HepG2 (cell line): Measurements from ENCODE around the gene CPSF4. TPM values are rescaled to one million over a fixed set of nuclear protein-coding genes. Genes with fewer than 3 reads are reported as not detected.

Experiments used
- ATAC-seq: fragments of 200-7000 bp; cut with Tn5 transposase; 3 replicates; pipeline ENCODE4 v1.9.1; 2020; ENCODE audit warnings: mild to moderate bottlenecking, moderate library complexity
- Bru-seq: library from RNA; stranded (reverse); fragments of 400-500 nt; gene quantifications from one replicate; lab custom pipeline; 2021; lab: Mats Ljungman, UMichigan
- BruChase-seq, 2 experiments: library from RNA; stranded (reverse); fragments of 400-500 nt; gene quantifications; one replicate each; lab custom pipeline; 2021; lab: Mats Ljungman, UMichigan
- BruUV-seq: library from RNA; stranded (reverse); fragments of 400-500 nt; replicated peaks from 2 replicates; lab custom pipeline; 2021; lab: Mats Ljungman, UMichigan
- CTCF ChIA-PET: fragments of 300-600 bp; formaldehyde crosslinking; extraction: SDS; loops from one replicate; lab custom pipeline; 2021; ENCODE audit warnings: low total read pairs, inconsistent platforms, low intra/inter-chr PET ratio; lab: Yijun Ruan, JAX
- POLR2A ChIA-PET: fragments of 350-600 bp; sonication (Branson Sonifier 250); formaldehyde crosslinking; loops from one replicate; lab custom pipeline; 2020; ENCODE audit warnings: antibody characterized with exemption, inconsistent platforms; lab: Yijun Ruan, JAX
- DNase-seq: peaks from one replicate; pipeline ENCODE4 v3.0.0-alpha.2; 2015; ENCODE audit warnings: low spot score
- FAIRE-seq: peaks from 3 replicates; lab custom pipeline; 2011; peaks lifted over from hg19 to GRCh38; lab: Jason Lieb, UNC
- H2AFZ ChIP-seq: one replicate; pipeline ENCODE4 v1.6.1; 2011; ENCODE audit warnings: low read length, inconsistent platforms
- H3K27ac ChIP-seq: fragments of 300-600 bp; 3 replicates; pipeline ENCODE4 v1.8.0; 2011; ENCODE audit warnings: mixed run types, mild to moderate bottlenecking, mixed read lengths, low read length, inconsistent platforms; ENCODE audit not compliant: insufficient read depth; ENCODE audit errors: extremely low read length
- H3K27me3 ChIP-seq, 2 experiments: fragments of 200-600 bp in 1 of 2; 2 replicates in 1 of 2; 3 replicates in 1 of 2; pipeline versions ENCODE4 v1.6.0 to v1.8.0; 2011; ENCODE audit warnings: low read length in 2 of 2, mild to moderate bottlenecking in 2 of 2, moderate library complexity in 2 of 2, inconsistent platforms in 1 of 2; ENCODE audit not compliant: insufficient read depth in 2 of 2, control insufficient read depth in 1 of 2
- H3K36me3 ChIP-seq, 2 experiments: fragments of 200-600 bp in 1 of 2; replicated peaks in 1 of 2; 2 replicates in 1 of 2; 3 replicates in 1 of 2; pipeline versions ENCODE4 v1.5.1 to v1.8.0; 2011; ENCODE audit warnings: low read length in 2 of 2, inconsistent platforms in 1 of 2; ENCODE audit not compliant: insufficient read depth in 2 of 2, control insufficient read depth in 1 of 2
- H3K4me1 ChIP-seq: 2 replicates; pipeline ENCODE4 v1.5.1; 2012; ENCODE audit warnings: low read length, inconsistent platforms; ENCODE audit not compliant: insufficient read depth
- H3K4me2 ChIP-seq: 2 replicates; pipeline ENCODE4 v1.6.0; 2011; ENCODE audit warnings: low read depth, low read length, inconsistent platforms
- H3K4me3 ChIP-seq, 3 experiments: fragments of 200-600 bp in 1 of 3; sonication (generic), shearing (Covaris generic) in 1 of 3; replicated peaks in 1 of 3; 2 replicates each; pipeline ENCODE4 v1.5.1; 2011 to 2016; ENCODE audit warnings: low read length in 3 of 3, inconsistent platforms in 2 of 3, low read depth in 2 of 3, mild to moderate bottlenecking in 2 of 3, control low read depth in 1 of 3, mixed read lengths in 1 of 3; ENCODE audit not compliant: insufficient read depth in 1 of 3
- H3K79me2 ChIP-seq: one replicate; pipeline ENCODE4 v1.6.1; 2011; ENCODE audit warnings: low read length, inconsistent platforms; ENCODE audit not compliant: insufficient read depth
- H3K9ac ChIP-seq: 2 replicates; pipeline ENCODE4 v1.6.0; 2011; ENCODE audit warnings: mild to moderate bottlenecking, low read depth, low read length, inconsistent platforms; ENCODE audit not compliant: insufficient read depth
- H3K9me3 ChIP-seq: 2 replicates; pipeline ENCODE4 v1.5.1; 2012; ENCODE audit warnings: mild to moderate bottlenecking, low read length
- H4K20me1 ChIP-seq: 2 replicates; pipeline ENCODE4 v1.6.0; 2011; ENCODE audit warnings: inconsistent platforms, mild to moderate bottlenecking, low read length, moderate library complexity; ENCODE audit not compliant: insufficient read depth
- MBNL3 ChIP-seq: fragments of 250-450 bp; sonication (Bioruptor Pico); conservative IDR thresholded peaks from 2 replicates; pipeline ENCODE4 v1.8.0; 2022; ENCODE audit warnings: mild to moderate bottlenecking, inconsistent platforms
- NFIC ChIP-seq: IDR thresholded peaks from 2 replicates; pipeline ENCODE4 v1.6.1; 2012; ENCODE audit warnings: mild to moderate bottlenecking, low read length, inconsistent platforms
- WGBS: methylation state at CpG from one replicate; pipeline ENCODE4 v1.1.6; 2017; ENCODE audit warnings: low lambda C conversion rate; 5-methylcytosine and 5-hydroxymethylcytosine counted together
- in situ Hi-C: cut with HindIII; loops from 2 replicates; pipeline ENCODE4 v1.10.0; 2017; ENCODE audit warnings: low pct_unique_long_range_greater_than_20kb; ENCODE audit not compliant: extremely low pct_ligation_motif_present
- intact Hi-C: fragments of 100-400 bp; cut with micrococcal nuclease; formaldehyde crosslinking; loops from one replicate; pipeline ENCODE4 v1.10.0; 2022; ENCODE audit not compliant: unreplicated experiment
- long read RNA-seq, 2 experiments: library from RNA in 1 of 2; library from polyadenylated mRNA in 1 of 2; stranded (forward) in 1 of 2; unstranded in 1 of 2; transcript quantifications; one replicate each; pipeline ENCODE4 v2.0.0, GENCODE V29; 2019 to 2022
- polyA minus RNA-seq, 3 experiments: library from RNA; depleted of rRNA, polyadenylated mRNA; stranded (reverse); fragments of >200 nt; gene quantifications; 2 replicates each; pipeline ENCODE4 v1.2.3, GENCODE V29; 2011; ENCODE audit warnings: low replicate concordance in 1 of 3
- polyA plus RNA-seq, 8 experiments: library from polyadenylated mRNA; depleted of rRNA in 3 of 8; stranded (reverse) in 7 of 8; unstranded in 1 of 8; fragments of >200 nt; fragmentation: Illumina TruSeq in 4 of 8; extraction: Trizol in 4 of 8; gene quantifications; 2 replicates each; pipeline versions ENCODE4 v1.2.1 to v1.2.3, GENCODE V29; 2011 to 2016; ENCODE audit warnings: low read depth in 4 of 8, missing spikeins in 1 of 8, mixed read lengths in 1 of 8; ENCODE audit not compliant: insufficient read depth in 1 of 8
- total RNA-seq, 5 experiments: library from RNA; depleted of rRNA; stranded (reverse); fragments of >200 nt; fragmentation: Illumina TruSeq; extraction: Trizol; gene quantifications; 2 replicates each; pipeline ENCODE4 v1.2.3, GENCODE V29; 2016; ENCODE audit warnings: low read depth in 1 of 5
- TF ChIP-seq, protein P1 (sequence below): sonication (generic); formaldehyde crosslinking; IDR thresholded peaks from one replicate; pipeline ENCODE4 v1.5.1; 2020; ENCODE audit warnings: mild to moderate bottlenecking, missing genetic modification reagents; ENCODE audit errors: not compliant biosample characterization

CPSF4 gene
- total RNA-seq (2016; rRNA removed; fragmentation: Illumina TruSeq; extraction: Trizol) (44.4 and 49.6 TPM in 2 replicates), polyA plus RNA-seq (2011; rRNA removed) (34.1 and 46.9 TPM in 2 replicates), polyA minus RNA-seq (2011; rRNA and poly(A)+ RNA removed; ENCODE audit: low replicate concordance) (50.0 and 95.3 TPM in 2 replicates), Bru-seq, nascent RNA (percentile 69 among the genes with signal in this experiment), BruChase-seq, experiment 1, labeled RNA remaining after a 6-hour chase (percentile 72 among the genes with signal in this experiment), BruChase-seq, experiment 2, labeled RNA remaining after a 2-hour chase (percentile 78 among the genes with signal in this experiment)
- 49.0 and 53.5 TPM in 2 replicates for total RNA-seq (2016; cell fraction: cytosol; rRNA removed; fragmentation: Illumina TruSeq; extraction: Trizol; ENCODE audit: low read depth)
- total RNA-seq (2016; cell fraction: insoluble cytoplasmic fraction; rRNA removed; fragmentation: Illumina TruSeq; extraction: Trizol), result 45.9 and 53.1 TPM in 2 replicates
- total RNA-seq (2016; cell fraction: membrane; rRNA removed; fragmentation: Illumina TruSeq; extraction: Trizol), result 79.7 and 79.9 TPM in 2 replicates
- 37.5 and 41.5 TPM in 2 replicates for total RNA-seq (2016; cell fraction: nucleus; rRNA removed; fragmentation: Illumina TruSeq; extraction: Trizol)
- 25.3 and 33.9 TPM in 2 replicates for polyA plus RNA-seq (2011; cell fraction: cytosol; rRNA removed)
- polyA plus RNA-seq (2011; cell fraction: nucleus; rRNA removed), result 91.4 and 98.3 TPM in 2 replicates
- 20.7 and 21.6 TPM in 2 replicates for polyA plus RNA-seq (2012)
- 59.8 and 60.5 TPM in 2 replicates for polyA plus RNA-seq (2016; cell fraction: cytosol; fragmentation: Illumina TruSeq; extraction: Trizol; ENCODE audit: low read depth)
- 48.9 and 50.6 TPM in 2 replicates for polyA plus RNA-seq (2016; cell fraction: insoluble cytoplasmic fraction; fragmentation: Illumina TruSeq; extraction: Trizol; ENCODE audit: low read depth)
- polyA plus RNA-seq (2016; cell fraction: membrane; fragmentation: Illumina TruSeq; extraction: Trizol; ENCODE audit: low read depth), result 72.4 and 75.2 TPM in 2 replicates
- 101 and 102 TPM in 2 replicates for polyA plus RNA-seq (2016; cell fraction: nucleus; fragmentation: Illumina TruSeq; extraction: Trizol; ENCODE audit: insufficient read depth, low read depth)
- 12.8 and 13.5 TPM in 2 replicates for polyA minus RNA-seq (2011; cell fraction: cytosol; rRNA and poly(A)+ RNA removed)
- 36.1 and 37.3 TPM in 2 replicates for polyA minus RNA-seq (2011; cell fraction: nucleus; rRNA and poly(A)+ RNA removed)
- long read RNA-seq, experiment 1, transcript CPSF4-204 (8 exons, 1,738 nt), result major isoform, 6 of 25 reads
- long read RNA-seq, experiment 1, transcript CPSF4-201 (8 exons, 1,691 nt), result minor isoform, 5 of 25 reads
- long read RNA-seq, experiment 1, partial matches to known transcripts, result 3 of 25 reads
- long read RNA-seq, experiment 1, other reads (novel, unspliced or antisense), result 8 of 25 reads
- long read RNA-seq, experiment 2, transcript CPSF4-204 (8 exons, 1,738 nt), result major isoform, 28 of 80 reads
- long read RNA-seq, experiment 2, transcript CPSF4-201 (8 exons, 1,691 nt), result minor isoform, 13 of 80 reads
- long read RNA-seq, experiment 2, partial matches to known transcripts, result 20 of 80 reads
- long read RNA-seq, experiment 2, other reads (novel, unspliced or antisense), result 14 of 80 reads

DNA sequence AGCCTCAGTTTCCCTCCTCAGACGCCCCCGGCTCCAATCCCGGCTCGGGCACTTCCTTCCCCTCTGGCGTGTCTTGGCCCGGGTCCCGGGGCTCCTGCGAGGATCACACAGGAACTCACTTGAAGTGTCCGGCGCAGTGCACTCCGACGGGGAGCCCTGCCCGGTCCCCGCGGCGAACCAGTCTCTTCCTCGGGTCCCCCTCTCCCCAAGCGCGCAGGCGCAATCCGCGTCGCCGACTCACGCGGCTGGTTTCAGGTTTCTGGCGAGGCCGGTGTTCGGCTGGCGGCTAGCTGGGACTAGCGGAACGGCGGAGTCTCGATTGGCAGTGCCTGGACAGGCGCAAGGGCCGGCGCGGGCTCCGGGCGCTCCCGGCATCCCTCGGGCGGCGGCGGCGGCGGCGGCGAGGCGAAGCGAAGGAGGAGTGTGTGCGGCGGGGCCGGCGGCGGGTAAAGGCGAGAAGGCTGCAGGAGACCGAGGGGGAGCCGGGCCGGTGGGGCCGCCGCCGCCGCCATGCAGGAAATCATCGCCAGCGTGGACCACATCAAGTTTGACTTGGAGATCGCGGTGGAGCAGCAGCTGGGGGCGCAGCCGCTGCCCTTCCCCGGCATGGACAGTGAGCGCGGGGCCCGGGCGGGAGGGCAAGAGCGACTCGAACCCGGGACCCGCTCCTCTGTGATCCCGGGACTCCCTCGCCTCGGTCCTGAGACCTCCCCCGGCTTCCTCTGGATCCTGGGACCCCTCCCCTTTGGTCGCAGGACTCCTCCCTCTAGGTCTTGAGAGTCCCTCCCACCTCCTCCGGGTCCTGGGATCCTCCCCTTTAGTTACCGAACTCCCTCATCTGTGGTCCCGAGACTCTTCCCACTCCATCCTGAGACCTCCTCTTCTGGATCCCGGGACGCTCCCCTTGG is at the start of gene CPSF4, which contains the start of gene PTCD1:
Gene CPSF4 (plus strand): TSS at position 371 of the 908 bp plus-strand sequence. CDS start 140 bp downstream, at position 511.
Gene PTCD1 (minus strand): TSS at position 226 of the 908 bp plus-strand sequence. CDS start 3,556 bp downstream, outside the sequence.
- ATAC-seq (peak; percentile 96), FAIRE-seq (peak; percentile 80), DNase-seq (peak; percentile 90)
- intact Hi-C loops, result no loop called here
- Histone ChIP-seq H3K9me3 (no peaks in the 10 kb centered on the region), H3K36me3 (peaks cover 2 to 21% of the 10 kb centered on the region in 2 experiments; a peak in 3 of 5 replicates), H3K9ac (peak within 1 kb of the TSS; percentile 93), H3K4me3 (peak within 1 kb of the TSS; percentile 79 to 100 (median 100)), H4K20me1 (0 out of 2 replicates have a peak, but pooled peaks cover 6% of the 10 kb centered on the region), H3K27me3 (peaks cover 0 to 3% of the 10 kb centered on the region in 2 experiments; a peak in 1 of 5 replicates), H3K27ac (peak within 1 kb of the TSS; percentile 79), H3K79me2 (peaks cover 33% of the 10 kb centered on the region), H2AFZ (no peak within 1 kb of the TSS), H3K4me2 (peak within 1 kb of the TSS; percentile 94), H3K4me1 (peaks cover 28% of the 10 kb centered on the region)
- in situ Hi-C loops, result no loop called here
- POLR2A ChIA-PET, result interaction anchor here (1.0 to 2.3 kb wide), 10 partner anchors 9 to 255 kb away, joined by 3 to 16 read pairs (median 4); partner anchors contain the start of genes ATP5MF, BUD31, PDAP1 and ZNF394
- BruUV-seq, result TSS peak; percentile 65
- WGBS, result 3% methylated on average over 6 of the region's 89 CpGs
- CTCF ChIA-PET, result no interaction called here
- TF ChIP-seq, protein P1, sequence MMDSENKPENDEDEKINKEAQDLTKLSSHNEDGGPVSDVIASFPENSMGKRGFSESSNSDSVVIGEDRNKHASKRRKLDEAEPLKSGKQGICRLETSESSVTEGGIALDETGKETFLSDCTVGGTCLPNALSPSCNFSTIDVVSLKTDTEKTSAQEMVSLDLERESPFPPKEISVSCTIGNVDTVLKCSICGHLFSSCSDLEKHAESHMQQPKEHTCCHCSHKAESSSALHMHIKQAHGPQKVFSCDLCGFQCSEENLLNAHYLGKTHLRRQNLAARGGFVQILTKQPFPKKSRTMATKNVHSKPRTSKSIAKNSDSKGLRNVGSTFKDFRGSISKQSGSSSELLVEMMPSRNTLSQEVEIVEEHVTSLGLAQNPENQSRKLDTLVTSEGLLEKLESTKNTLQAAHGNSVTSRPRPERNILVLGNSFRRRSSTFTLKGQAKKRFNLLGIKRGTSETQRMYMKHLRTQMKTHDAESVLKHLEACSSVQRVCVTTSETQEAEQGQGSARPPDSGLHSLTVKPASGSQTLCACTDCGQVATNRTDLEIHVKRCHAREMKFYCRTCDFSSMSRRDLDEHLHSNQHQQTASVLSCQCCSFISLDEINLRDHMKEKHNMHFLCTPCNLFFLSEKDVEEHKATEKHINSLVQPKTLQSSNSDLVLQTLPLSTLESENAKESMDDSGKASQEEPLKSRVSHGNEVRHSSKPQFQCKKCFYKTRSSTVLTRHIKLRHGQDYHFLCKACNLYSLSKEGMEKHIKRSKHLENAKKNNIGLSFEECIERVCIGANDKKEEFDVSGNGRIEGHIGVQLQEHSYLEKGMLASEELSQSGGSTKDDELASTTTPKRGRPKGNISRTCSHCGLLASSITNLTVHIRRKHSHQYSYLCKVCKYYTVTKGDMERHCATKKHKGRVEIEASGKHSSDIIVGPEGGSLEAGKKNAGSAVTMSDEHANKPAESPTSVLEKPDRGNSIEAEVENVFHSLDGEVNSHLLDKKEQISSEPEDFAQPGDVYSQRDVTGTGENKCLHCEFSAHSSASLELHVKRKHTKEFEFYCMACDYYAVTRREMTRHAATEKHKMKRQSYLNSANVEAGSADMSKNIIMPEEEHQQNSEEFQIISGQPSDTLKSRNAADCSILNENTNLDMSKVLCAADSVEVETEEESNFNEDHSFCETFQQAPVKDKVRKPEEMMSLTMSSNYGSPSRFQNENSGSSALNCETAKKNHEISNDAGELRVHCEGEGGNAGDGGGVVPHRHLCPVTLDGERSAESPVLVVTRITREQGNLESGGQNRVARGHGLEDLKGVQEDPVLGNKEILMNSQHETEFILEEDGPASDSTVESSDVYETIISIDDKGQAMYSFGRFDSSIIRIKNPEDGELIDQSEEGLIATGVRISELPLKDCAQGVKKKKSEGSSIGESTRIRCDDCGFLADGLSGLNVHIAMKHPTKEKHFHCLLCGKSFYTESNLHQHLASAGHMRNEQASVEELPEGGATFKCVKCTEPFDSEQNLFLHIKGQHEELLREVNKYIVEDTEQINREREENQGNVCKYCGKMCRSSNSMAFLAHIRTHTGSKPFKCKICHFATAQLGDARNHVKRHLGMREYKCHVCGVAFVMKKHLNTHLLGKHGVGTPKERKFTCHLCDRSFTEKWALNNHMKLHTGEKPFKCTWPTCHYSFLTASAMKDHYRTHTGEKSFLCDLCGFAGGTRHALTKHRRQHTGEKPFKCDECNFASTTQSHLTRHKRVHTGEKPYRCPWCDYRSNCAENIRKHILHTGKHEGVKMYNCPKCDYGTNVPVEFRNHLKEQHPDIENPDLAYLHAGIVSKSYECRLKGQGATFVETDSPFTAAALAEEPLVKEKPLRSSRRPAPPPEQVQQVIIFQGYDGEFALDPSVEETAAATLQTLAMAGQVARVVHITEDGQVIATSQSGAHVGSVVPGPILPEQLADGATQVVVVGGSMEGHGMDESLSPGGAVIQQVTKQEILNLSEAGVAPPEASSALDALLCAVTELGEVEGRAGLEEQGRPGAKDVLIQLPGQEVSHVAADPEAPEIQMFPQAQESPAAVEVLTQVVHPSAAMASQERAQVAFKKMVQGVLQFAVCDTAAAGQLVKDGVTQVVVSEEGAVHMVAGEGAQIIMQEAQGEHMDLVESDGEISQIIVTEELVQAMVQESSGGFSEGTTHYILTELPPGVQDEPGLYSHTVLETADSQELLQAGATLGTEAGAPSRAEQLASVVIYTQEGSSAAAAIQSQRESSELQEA (CRISPR knock-in tag), result peak; percentile 85
- TF ChIP-seq MBNL3 (CRISPR knock-in tag) (no peak), NFIC (no peak)
